Measurements from ENCODE around the gene MCC. TPM values are rescaled to one million over a fixed set of nuclear protein-coding genes. Genes with fewer than 3 reads are reported as not detected.

The MCC gene
- total RNA-seq, 3 donors from 2014 or later: 24.3 to 46.5 (median 29.4) TPM

- no peak overlapping the region for H3K4me3 ChIP-seq
- no peaks in the 10 kb centered on the region for H3K27me3 ChIP-seq
- no peaks in the 10 kb centered on the region for H3K4me1 ChIP-seq
- H3K9me3 ChIP-seq: no peaks in the 10 kb centered on the region
- TF ChIP-seq POLR2AphosphoS5 (IDR thresholded peaks at IDR 0.05): no peak
- TF ChIP-seq CTCF (IDR thresholded peaks at IDR 0.05): no peak
- TF ChIP-seq POLR2A (IDR thresholded peaks at IDR 0.05): no peak
- H3K27ac ChIP-seq: no peak overlapping the region
- H3K36me3 ChIP-seq: no peaks in the 10 kb centered on the region
- DNase-seq (ENCODE audit: low spot score in 2 of 2): no peak
- intact Hi-C loops (cut with DNase I; ENCODE audit: low total_unique reads): no loop called here
Observed at GRCh38 chr5:113320273-113320780, 167.9 kb downstream of the MCC start.

GRCh38 chr5:113319256-113320053, 168.8 kb downstream of the MCC start:
- H3K4me3 ChIP-seq: no peak overlapping the region
- no peaks in the 10 kb centered on the region for H3K4me1 ChIP-seq
- H3K27ac ChIP-seq: no peak overlapping the region
- no peaks in the 10 kb centered on the region for H3K36me3 ChIP-seq
- TF ChIP-seq CTCF (IDR thresholded peaks at IDR 0.05) (no peak), POLR2A (IDR thresholded peaks at IDR 0.05) (no peak), POLR2AphosphoS5 (IDR thresholded peaks at IDR 0.05) (no peak)
- intact Hi-C loops (cut with DNase I; ENCODE audit: low total_unique reads): no loop called here
- no peaks in the 10 kb centered on the region for H3K9me3 ChIP-seq
- H3K27me3 ChIP-seq: no peaks in the 10 kb centered on the region
- DNase-seq (ENCODE audit: low spot score in 2 of 2): no peak

GRCh38 chr5:113317636-113318035, 170.6 kb downstream of the MCC start:
- no peak for TF ChIP-seq POLR2A (IDR thresholded peaks at IDR 0.05)
- no peak for TF ChIP-seq POLR2AphosphoS5 (IDR thresholded peaks at IDR 0.05)
- no peak for TF ChIP-seq CTCF (IDR thresholded peaks at IDR 0.05)
- Histone ChIP-seq H3K4me3 (no peak overlapping the region), H3K4me1 (no peaks in the 10 kb centered on the region), H3K9me3 (no peaks in the 10 kb centered on the region), H3K27me3 (no peaks in the 10 kb centered on the region), H3K27ac (no peak overlapping the region), H3K36me3 (no peaks in the 10 kb centered on the region)
- intact Hi-C loops (cut with DNase I; ENCODE audit: low total_unique reads): no loop called here
- DNase-seq (ENCODE audit: low spot score in 2 of 2): no peak

- no peaks in the 10 kb centered on the region for H3K36me3 ChIP-seq
- no peak overlapping the region for H3K4me3 ChIP-seq
- H3K9me3 ChIP-seq: no peaks in the 10 kb centered on the region
- no peaks in the 10 kb centered on the region for H3K27me3 ChIP-seq
- intact Hi-C loops (cut with DNase I; ENCODE audit: low total_unique reads): no loop called here
- H3K27ac ChIP-seq: no peak overlapping the region
- no peak for DNase-seq (ENCODE audit: low spot score in 2 of 2)
- TF ChIP-seq POLR2AphosphoS5 (IDR thresholded peaks at IDR 0.05) (no peak), CTCF (IDR thresholded peaks at IDR 0.05) (no peak), POLR2A (IDR thresholded peaks at IDR 0.05) (no peak)
- no peaks in the 10 kb centered on the region for H3K4me1 ChIP-seq
Observed at GRCh38 chr5:113311301-113311700, 177.0 kb downstream of the MCC start.

- intact Hi-C loops (cut with DNase I; ENCODE audit: low total_unique reads): no loop called here
Observed at GRCh38 chr5:113302120-113302519, 186.1 kb downstream of the MCC start.

More at GRCh38 chr5:113302120-113302519, 186.1 kb downstream of the MCC start:
- H3K9me3 ChIP-seq: no peaks in the 10 kb centered on the region
- H3K36me3 ChIP-seq: no peaks in the 10 kb centered on the region
- H3K4me3 ChIP-seq: no peak overlapping the region
- no peak overlapping the region for H3K27ac ChIP-seq
- no peaks in the 10 kb centered on the region for H3K27me3 ChIP-seq
- no peak for DNase-seq (ENCODE audit: low spot score in 2 of 2)
- no peaks in the 10 kb centered on the region for H3K4me1 ChIP-seq
- no peak for TF ChIP-seq POLR2A (IDR thresholded peaks at IDR 0.05)
- TF ChIP-seq CTCF (IDR thresholded peaks at IDR 0.05): no peak
- no peak for TF ChIP-seq POLR2AphosphoS5 (IDR thresholded peaks at IDR 0.05)

All from breast epithelium (tissue), 4 donors.